Measurements from ENCODE around the gene TEAD2. TPM values are rescaled to one million over a fixed set of nuclear protein-coding genes. Genes with fewer than 3 reads are reported as not detected.
A peak's percentile ranks its signal among the peaks of the same experiment; 100 is the strongest.
"Not testable (repeated sequence)": the region's sequence is repeated elsewhere in the genome, so short reads cannot be mapped to it uniquely, and the experiment has no call there.

The TEAD2 gene
- total and polyA plus RNA-seq, 3 experiments from 2014 or later: not detected

DNA sequence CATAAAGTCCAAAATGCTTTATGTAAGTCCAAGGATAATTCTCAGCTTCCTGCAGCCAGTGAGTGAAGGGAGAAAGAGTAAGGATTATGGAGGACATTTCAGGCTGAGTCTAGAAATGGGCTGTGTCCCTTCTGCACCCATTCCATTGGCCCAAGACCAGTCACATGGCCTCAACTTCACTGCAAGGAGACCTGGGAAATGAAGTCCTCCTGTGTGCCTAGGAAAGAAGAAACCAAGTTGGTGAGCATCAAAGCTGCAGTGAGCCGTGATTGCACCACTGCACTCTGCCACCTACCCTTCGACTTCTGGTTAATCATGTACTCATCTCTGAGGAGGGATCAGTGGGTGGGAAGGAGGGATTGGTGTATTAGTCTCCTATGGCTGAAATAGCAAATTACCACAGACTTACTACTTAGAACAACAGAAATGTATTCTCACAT is 30.6 kb downstream of the TEAD2 start:
- peaks cover 0 to 3% of the 10 kb centered on the region in 2 donors for H3K27me3 Mint-ChIP-seq
- H3K4me1 Mint-ChIP-seq: peaks cover 57 to 78% (median 78%) of the 10 kb centered on the region in 3 donors
- peak overlapping the region; percentile 21 for H3K4me3 ChIP-seq (ENCODE audit: low read length)
- CTCF ChIA-PET: interaction anchor here (1.0 to 1.5 kb wide), 3 partner anchors 27 to 142 kb away, joined by 3 to 4 read pairs (median 3); partner anchors contain the start of gene FLT3LG
- H3K27ac Mint-ChIP-seq: peak overlapping the region; percentile 52 to 88 (median 78)
- POLR2A ChIA-PET: no interaction called here
- no peak overlapping the region for H3K27ac ChIP-seq (ENCODE audit: low read depth, low read length)
- no peaks in the 10 kb centered on the region for H3K9me3 Mint-ChIP-seq
- H3K4me3 Mint-ChIP-seq: peak overlapping the region in 6 of 7 donors; percentile 5 to 75 (median 30)
- DNase-seq: peak; percentile 33 to 71 (median 49)
- H3K36me3 Mint-ChIP-seq: peaks cover 6 to 44% (median 17%) of the 10 kb centered on the region in 3 donors
- H3K4me1 ChIP-seq (ENCODE audit: insufficient read depth, low read length): peaks cover 61% of the 10 kb centered on the region
- H3K27me3 ChIP-seq (ENCODE audit: insufficient read depth, low read length, poor library complexity, severe bottlenecking): no peaks in the 10 kb centered on the region
- peaks cover 5% of the 10 kb centered on the region for H3K36me3 ChIP-seq (ENCODE audit: insufficient read depth, low read length)
- no peaks in the 10 kb centered on the region for H3K9me3 ChIP-seq (ENCODE audit: low read length)

DNA sequence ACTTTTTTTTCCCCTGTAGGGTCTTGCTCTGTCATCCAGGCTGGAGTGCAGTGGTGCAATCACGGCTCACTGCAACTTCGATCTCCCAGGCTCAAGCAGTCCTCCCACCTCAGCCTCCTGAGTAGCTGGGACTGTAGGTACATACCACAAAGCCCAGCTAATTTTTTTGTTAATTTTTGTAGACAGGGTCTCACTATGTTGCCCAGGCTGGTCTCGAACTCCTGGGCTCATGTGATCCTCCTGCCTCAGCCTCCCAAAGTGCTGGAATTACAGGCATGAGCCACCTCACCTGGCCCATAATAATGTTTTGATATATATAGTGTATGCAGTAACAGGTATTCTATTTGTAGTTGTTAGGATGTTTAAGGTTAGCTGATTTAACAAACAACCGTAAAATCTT is 31.0 kb downstream of the TEAD2 start:
- POLR2A ChIA-PET: not testable (repeated sequence)

DNA sequence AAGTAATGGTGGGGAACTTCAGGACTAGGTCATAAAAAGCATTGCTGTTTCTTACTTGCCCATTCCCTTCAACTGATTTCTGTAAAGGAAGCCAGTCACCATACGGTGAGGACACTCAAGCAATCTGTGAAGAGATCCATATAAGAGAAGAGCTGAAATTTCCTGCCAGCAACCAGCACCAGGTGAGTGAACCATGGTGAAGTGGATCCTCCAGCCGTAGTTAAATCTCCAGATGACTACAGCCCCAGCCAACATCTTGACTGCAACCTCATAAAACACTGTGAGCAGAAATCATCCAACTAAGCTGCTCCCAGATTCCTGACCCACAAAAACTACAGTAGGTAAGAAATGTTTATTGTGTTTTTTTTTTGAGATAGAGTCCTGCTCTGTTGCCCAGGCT is 33.5 kb downstream of the TEAD2 start:
- Histone ChIP-seq H3K36me3 (ENCODE audit: insufficient read depth, low read length) (peaks cover 5% of the 10 kb centered on the region), H3K27me3 (ENCODE audit: insufficient read depth, low read length, poor library complexity, severe bottlenecking) (no peaks in the 10 kb centered on the region), H3K9me3 (ENCODE audit: low read length) (no peaks in the 10 kb centered on the region), H3K27ac (ENCODE audit: low read depth, low read length) (no peak overlapping the region), H3K4me3 (ENCODE audit: low read length) (no peak overlapping the region), H3K4me1 (ENCODE audit: insufficient read depth, low read length) (peaks cover 38% of the 10 kb centered on the region)
- POLR2A ChIA-PET: no interaction called here
- Mint-ChIP-seq H3K4me3 (no peak overlapping the region), H3K27me3 (no peaks in the 10 kb centered on the region), H3K4me1 (peaks cover 38 to 56% (median 54%) of the 10 kb centered on the region in 3 donors), H3K27ac (no peak overlapping the region), H3K9me3 (no peaks in the 10 kb centered on the region), H3K36me3 (peaks cover 6 to 40% (median 20%) of the 10 kb centered on the region in 3 donors)
- CTCF ChIA-PET: interaction anchor here (1.3 to 2.7 kb wide), 2 partner anchors 27 to 40 kb away, joined by 3 to 9 read pairs; no protein-coding TSS in a partner anchor
- no peak for DNase-seq

More for the DNA sequence above, 31.0 kb downstream of the TEAD2 start:
- CTCF ChIA-PET: interaction anchor here (1.0 to 1.5 kb wide), 3 partner anchors 27 to 143 kb away, joined by 3 to 4 read pairs (median 3); partner anchors contain the start of gene FLT3LG
- H3K27ac ChIP-seq (ENCODE audit: low read depth, low read length); DNase-seq; H3K9me3 ChIP-seq (ENCODE audit: low read length); H3K27me3 Mint-ChIP-seq; H3K9me3 Mint-ChIP-seq; H3K27me3 ChIP-seq (ENCODE audit: insufficient read depth, low read length, poor library complexity, severe bottlenecking); H3K4me3 ChIP-seq (ENCODE audit: low read length); H3K36me3 ChIP-seq (ENCODE audit: insufficient read depth, low read length): not testable (repeated sequence)
- Mint-ChIP-seq H3K27ac (peak overlapping the region in 7 of 8 donors; percentile 63 to 88 (median 75)), H3K4me1 (peaks cover 54 to 74% (median 74%) of the 10 kb centered on the region in 3 donors), H3K36me3 (peaks cover 6 to 45% (median 17%) of the 10 kb centered on the region in 3 donors), H3K4me3 (peak overlapping the region in 3 of 7 donors; percentile 16 to 75 (median 26))
- peaks cover 56% of the 10 kb centered on the region for H3K4me1 ChIP-seq (ENCODE audit: insufficient read depth, low read length)

DNA sequence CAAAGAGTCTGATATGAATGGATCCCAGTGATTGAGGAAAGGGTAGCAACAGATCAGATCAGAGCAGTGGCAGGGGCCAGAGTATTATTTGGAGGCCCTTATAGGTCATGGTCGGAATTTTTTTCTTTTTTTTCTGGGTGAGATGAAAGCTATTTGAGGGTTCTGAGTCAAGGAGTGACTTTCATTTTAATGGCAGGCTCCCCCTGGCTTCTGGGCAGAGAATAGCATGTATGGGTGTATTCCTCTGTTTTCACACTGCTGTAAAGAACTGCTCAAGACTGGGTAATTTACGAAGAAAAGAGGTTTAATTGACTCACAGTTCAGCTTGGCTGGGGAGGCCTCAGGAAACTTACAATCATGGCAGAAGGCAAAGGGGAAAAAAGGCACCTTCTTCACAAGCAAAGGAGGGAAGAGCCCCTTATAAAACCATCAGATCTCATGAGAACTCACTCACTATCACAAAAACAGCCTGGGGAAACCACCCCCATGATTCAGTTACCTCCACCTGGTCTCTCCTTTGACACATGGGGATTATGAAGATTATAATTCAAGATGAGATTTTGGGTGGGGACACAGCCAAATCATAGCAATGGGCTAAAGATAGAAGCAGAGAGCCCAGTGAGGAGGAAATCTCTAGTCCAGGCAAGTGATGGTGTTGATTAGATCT is 34.2 kb downstream of the TEAD2 start:
- peak in 3 of 5 donors; percentile 17 to 25 (median 23) for DNase-seq
- Histone ChIP-seq H3K27ac (ENCODE audit: low read depth, low read length) (no peak overlapping the region), H3K27me3 (ENCODE audit: insufficient read depth, low read length, poor library complexity, severe bottlenecking) (no peaks in the 10 kb centered on the region), H3K4me1 (ENCODE audit: insufficient read depth, low read length) (peaks cover 30% of the 10 kb centered on the region), H3K4me3 (ENCODE audit: low read length) (no peak overlapping the region), H3K36me3 (ENCODE audit: insufficient read depth, low read length) (peaks cover 5% of the 10 kb centered on the region), H3K9me3 (ENCODE audit: low read length) (no peaks in the 10 kb centered on the region)
- Mint-ChIP-seq H3K27ac (peak overlapping the region in 7 of 8 donors; percentile 0 to 81 (median 42)), H3K27me3 (no peaks in the 10 kb centered on the region), H3K4me3 (no peak overlapping the region), H3K36me3 (peaks cover 6 to 42% (median 20%) of the 10 kb centered on the region in 3 donors), H3K9me3 (no peaks in the 10 kb centered on the region), H3K4me1 (peaks cover 34 to 53% (median 49%) of the 10 kb centered on the region in 3 donors)
- CTCF ChIA-PET: interaction anchor here (0.7 to 2.7 kb wide), 3 partner anchors 12 to 27 kb away, joined by 4 to 9 read pairs (median 4); no protein-coding TSS in a partner anchor
- POLR2A ChIA-PET: no interaction called here

DNA sequence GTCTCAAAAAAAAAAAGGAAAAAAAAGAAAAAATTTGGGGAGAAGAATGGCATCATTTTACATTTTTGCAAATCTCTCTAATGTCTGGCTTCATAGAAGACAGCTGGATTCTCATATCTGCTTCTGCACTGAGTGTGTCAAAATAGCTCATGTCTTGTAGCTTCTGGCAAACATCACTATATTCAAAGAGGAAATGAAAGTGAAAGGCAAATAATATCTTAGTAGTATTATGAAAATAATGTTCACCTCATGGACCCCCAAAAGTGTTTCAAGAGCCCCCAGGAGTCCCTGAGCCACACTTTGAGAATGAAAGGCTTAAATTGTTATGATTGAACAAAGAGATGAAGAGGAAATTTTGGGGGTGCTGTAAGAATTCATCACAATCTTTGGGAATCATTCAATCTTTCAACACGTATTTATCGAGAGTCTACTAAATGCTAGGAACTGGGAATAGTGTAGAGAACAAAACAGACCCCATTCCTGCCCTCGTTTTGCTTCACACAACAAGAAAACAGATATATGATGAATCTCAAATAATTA is 36.0 kb downstream of the TEAD2 start:
- Histone ChIP-seq H3K36me3 (ENCODE audit: insufficient read depth, low read length) (peaks cover 5% of the 10 kb centered on the region), H3K9me3 (ENCODE audit: low read length) (no peaks in the 10 kb centered on the region), H3K27ac (ENCODE audit: low read depth, low read length) (no peak overlapping the region), H3K27me3 (ENCODE audit: insufficient read depth, low read length, poor library complexity, severe bottlenecking) (no peaks in the 10 kb centered on the region), H3K4me3 (ENCODE audit: low read length) (no peak overlapping the region), H3K4me1 (ENCODE audit: insufficient read depth, low read length) (peaks cover 13% of the 10 kb centered on the region)
- Mint-ChIP-seq H3K4me3 (no peak overlapping the region), H3K9me3 (peaks cover 0 to 2% (median 0%) of the 10 kb centered on the region in 5 donors), H3K4me1 (peaks cover 23 to 35% (median 31%) of the 10 kb centered on the region in 3 donors), H3K36me3 (peaks cover 10 to 45% (median 23%) of the 10 kb centered on the region in 3 donors), H3K27me3 (no peaks in the 10 kb centered on the region), H3K27ac (no peak overlapping the region)
- no peak for DNase-seq
- CTCF ChIA-PET: no interaction called here
- POLR2A ChIA-PET: interaction anchor here (0.7 kb wide), 1 partner anchor 579 kb away, joined by 4 read pairs; the partner anchor contains the start of gene IZUMO1

- H3K4me1 Mint-ChIP-seq: peaks cover 19 to 31% (median 27%) of the 10 kb centered on the region in 3 donors
- H3K9me3 Mint-ChIP-seq; DNase-seq; H3K4me1 ChIP-seq (ENCODE audit: insufficient read depth, low read length); H3K36me3 ChIP-seq (ENCODE audit: insufficient read depth, low read length); H3K27me3 ChIP-seq (ENCODE audit: insufficient read depth, low read length, poor library complexity, severe bottlenecking); H3K27ac Mint-ChIP-seq; H3K4me3 ChIP-seq (ENCODE audit: low read length); H3K27ac ChIP-seq (ENCODE audit: low read depth, low read length); CTCF ChIA-PET; H3K9me3 ChIP-seq (ENCODE audit: low read length); H3K4me3 Mint-ChIP-seq; H3K27me3 Mint-ChIP-seq: not testable (repeated sequence)
- H3K36me3 Mint-ChIP-seq: peaks cover 11 to 43% (median 23%) of the 10 kb centered on the region in 3 donors
- POLR2A ChIA-PET: interaction anchor here (0.7 kb wide), 1 partner anchor 579 kb away, joined by 4 read pairs; the partner anchor contains the start of gene IZUMO1
Measured at GRCh38 chr19:49325756-49326155, 36.5 kb downstream of the TEAD2 start.

DNA sequence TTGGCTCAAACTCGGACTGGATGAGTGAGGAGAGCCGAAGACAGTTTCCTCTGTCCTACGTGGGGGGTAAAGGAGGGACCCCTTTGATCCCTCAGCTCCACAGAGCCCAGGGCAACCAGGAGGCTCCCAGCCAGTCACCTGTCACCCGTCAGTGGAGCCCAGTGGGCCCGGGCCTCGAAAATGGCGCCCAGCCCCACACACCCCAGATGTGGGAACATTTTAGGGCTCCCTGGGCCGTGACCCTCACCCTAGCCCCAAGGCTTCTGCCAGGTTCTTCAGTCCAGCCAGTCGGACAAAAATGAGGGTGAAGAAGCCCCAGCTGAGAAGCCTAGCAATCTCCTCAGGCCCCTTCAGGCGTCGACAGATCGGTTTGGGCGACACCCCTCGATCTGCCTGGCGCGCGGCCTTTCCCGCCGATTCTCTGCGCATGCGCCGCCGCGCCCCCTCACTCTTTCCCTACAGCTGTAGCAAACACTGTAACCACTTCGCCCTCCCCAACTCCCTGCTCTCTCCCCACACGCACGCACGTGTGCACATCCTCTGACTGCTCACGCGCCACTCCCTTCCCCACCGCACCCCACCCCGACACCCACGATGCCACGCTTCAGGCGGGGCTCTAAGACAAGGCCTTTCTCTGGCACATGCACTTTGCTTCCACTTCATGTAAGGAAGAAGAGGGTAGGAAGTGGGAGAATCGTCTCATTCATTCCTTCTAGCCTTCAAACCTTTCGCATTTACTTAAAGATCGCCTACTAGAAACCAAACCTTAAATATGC is 37.2 kb downstream of the TEAD2 start, which contains the start of gene SLC6A16:
Gene SLC6A16 (minus strand): TSS at position 391 of the 776 bp plus-strand sequence. CDS start 13,844 bp downstream, outside the sequence.
- peaks cover 8% of the 10 kb centered on the region for H3K4me1 ChIP-seq (ENCODE audit: insufficient read depth, low read length)
- no peak within 1 kb of the TSS for H3K4me3 ChIP-seq (ENCODE audit: low read length)
- H3K27me3 ChIP-seq (ENCODE audit: insufficient read depth, low read length, poor library complexity, severe bottlenecking): no peaks in the 10 kb centered on the region
- H3K27ac ChIP-seq (ENCODE audit: low read depth, low read length): no peak within 1 kb of the TSS
- Mint-ChIP-seq H3K4me3 (no peak within 1 kb of the TSS), H3K9me3 (peaks cover 0 to 2% (median 0%) of the 10 kb centered on the region in 5 donors), H3K36me3 (peaks cover 13 to 43% (median 19%) of the 10 kb centered on the region in 3 donors), H3K27ac (no peak within 1 kb of the TSS), H3K27me3 (no peaks in the 10 kb centered on the region), H3K4me1 (peaks cover 16 to 26% (median 22%) of the 10 kb centered on the region in 3 donors)
- H3K36me3 ChIP-seq (ENCODE audit: insufficient read depth, low read length): peaks cover 5% of the 10 kb centered on the region
- ChIA-PET POLR2A (no interaction called here), CTCF (no interaction called here)
- H3K9me3 ChIP-seq (ENCODE audit: low read length): no peaks in the 10 kb centered on the region
- no peak for DNase-seq

Measured in CD8-positive, alpha-beta memory T cell (primary cell).